Measurements from ENCODE around the gene GALR2.
"Not testable (repeated sequence)": the region's sequence is repeated elsewhere in the genome, so short reads cannot be mapped to it uniquely, and the experiment has no call there.

The GALR2 gene

GRCh38 chr17:76033139-76033538 lies 41.4 kb upstream of the GALR2 start:
- TF ChIP-seq CTCF (IDR thresholded peaks at IDR 0.05) (no peak), ZFX (IDR thresholded peaks at IDR 0.05; ENCODE audit: borderline replicate concordance) (no peak)
- no peak overlapping the region for H3K27ac ChIP-seq

- TF ChIP-seq CTCF (IDR thresholded peaks at IDR 0.05) (no peak), ZFX (IDR thresholded peaks at IDR 0.05; ENCODE audit: borderline replicate concordance) (no peak)
- no peak overlapping the region for H3K27ac ChIP-seq
Observed at GRCh38 chr17:76034428-76035350, 39.9 kb upstream of the GALR2 start.

GRCh38 chr17:76036497-76037261 lies 37.9 kb upstream of the GALR2 start:
- no peak overlapping the region for H3K27ac ChIP-seq
- TF ChIP-seq ZFX (IDR thresholded peaks at IDR 0.05; ENCODE audit: borderline replicate concordance) (no peak), CTCF (IDR thresholded peaks at IDR 0.05) (no peak)

GRCh38 chr17:76038050-76038449 lies 36.5 kb upstream of the GALR2 start:
- H3K27ac ChIP-seq = peak overlapping the region; percentile 18; the same call in 1 of the 2 replicates
- no peak for TF ChIP-seq ZFX (IDR thresholded peaks at IDR 0.05; ENCODE audit: borderline replicate concordance)
- no peak for TF ChIP-seq CTCF (IDR thresholded peaks at IDR 0.05)

GRCh38 chr17:76039121-76039520 lies 35.5 kb upstream of the GALR2 start:
- H3K27ac ChIP-seq = no peak overlapping the region
- TF ChIP-seq ZFX (IDR thresholded peaks at IDR 0.05; ENCODE audit: borderline replicate concordance) (no peak), CTCF (IDR thresholded peaks at IDR 0.05) (no peak)

GRCh38 chr17:76040376-76040775 lies 34.2 kb upstream of the GALR2 start:
- no peak for TF ChIP-seq ZFX (IDR thresholded peaks at IDR 0.05; ENCODE audit: borderline replicate concordance)
- no peak for TF ChIP-seq CTCF (IDR thresholded peaks at IDR 0.05)
- no peak overlapping the region for H3K27ac ChIP-seq

- H3K27ac ChIP-seq = not testable (repeated sequence)
Observed at GRCh38 chr17:76042868-76043267, 31.7 kb upstream of the GALR2 start.

- not testable (repeated sequence) for H3K27ac ChIP-seq
Observed at GRCh38 chr17:76044475-76045007, 30.0 kb upstream of the GALR2 start.
